Neural cell (in vitro differentiated cells): ENCODE data around the gene OR10J4. TPM values are rescaled to one million over a fixed set of nuclear protein-coding genes. Genes with fewer than 3 reads are reported as not detected.
"Not testable (repeated sequence)": the region's sequence is repeated elsewhere in the genome, so short reads cannot be mapped to it uniquely, and the experiment has no call there.

Experiments
- H2AFZ ChIP-seq: fragments of 200-600, 300-800 bp; sonication (generic), shearing (Covaris generic); 2 replicates; pipeline ENCODE4 v1.6.0; 2014; ENCODE audit warnings: low read depth, mild to moderate bottlenecking, antibody characterized with exemption, low read length, moderate library complexity
- H3F3A ChIP-seq: fragments of 200-600 bp; shearing (Covaris generic); 2 replicates; pipeline ENCODE4 v1.6.1; 2016; ENCODE audit warnings: mild to moderate bottlenecking, moderate library complexity, mixed read lengths, antibody characterized with exemption, low read length; ENCODE audit not compliant: insufficient read depth, poor library complexity, severe bottlenecking
- H3K27ac ChIP-seq: fragments of 200-600, 300-800 bp; sonication (generic), shearing (Covaris generic); 2 replicates; pipeline ENCODE4 v1.5.1; 2014; ENCODE audit warnings: mild to moderate bottlenecking, low read length, moderate library complexity
- H3K27me3 ChIP-seq: fragments of 300-800, 200-600 bp; sonication (generic), shearing (Covaris generic); 2 replicates; pipeline ENCODE4 v1.6.0; 2014; ENCODE audit warnings: mild to moderate bottlenecking, low read depth, low read length, moderate library complexity; ENCODE audit not compliant: insufficient read depth
- H3K36me3 ChIP-seq: fragments of 300-800, 200-600 bp; sonication (generic), shearing (Covaris generic); 2 replicates; pipeline ENCODE4 v1.5.1; 2014; ENCODE audit warnings: mild to moderate bottlenecking, antibody characterized with exemption, low read length, moderate library complexity; ENCODE audit not compliant: insufficient read depth
- H3K4me2 ChIP-seq: fragments of 300-800, 200-600 bp; sonication (generic), shearing (Covaris generic); 2 replicates; pipeline ENCODE4 v1.6.0; 2014; ENCODE audit warnings: mild to moderate bottlenecking, low read length
- H3K4me3 ChIP-seq: fragments of 300-800, 200-600 bp; sonication (generic), shearing (Covaris generic); 2 replicates; pipeline ENCODE4 v1.5.1; 2014; ENCODE audit warnings: mild to moderate bottlenecking, low read length, moderate library complexity
- H3K79me2 ChIP-seq: fragments of 200-600 bp; shearing (Covaris generic); replicated peaks from 2 replicates; pipeline ENCODE4 v1.6.0; 2014; ENCODE audit warnings: mild to moderate bottlenecking, low read length, moderate library complexity; ENCODE audit not compliant: insufficient read depth
- H3K9ac ChIP-seq: fragments of 300-800, 200-600 bp; sonication (generic), shearing (Covaris generic); 2 replicates; pipeline ENCODE4 v1.6.1; 2016; ENCODE audit warnings: mild to moderate bottlenecking, low read length, mixed read lengths
- H3K9me2 ChIP-seq: fragments of 200-600 bp; shearing (Covaris generic); 2 replicates; pipeline ENCODE4 v1.6.1; 2016; ENCODE audit warnings: mild to moderate bottlenecking, low read length, mixed read lengths; ENCODE audit not compliant: insufficient read depth
- H3K9me3 ChIP-seq: fragments of 200-600, 300-800 bp; sonication (generic), shearing (Covaris generic); 2 replicates; pipeline ENCODE4 v1.6.1; 2016; ENCODE audit warnings: mild to moderate bottlenecking, mixed run types, low read length, moderate library complexity, mixed read lengths
- H4K20me1 ChIP-seq: fragments of 200-600 bp; shearing (Covaris generic); 2 replicates; pipeline ENCODE4 v1.6.1; 2016; ENCODE audit warnings: mild to moderate bottlenecking, mixed run types; ENCODE audit not compliant: insufficient read depth
- CTCF ChIP-seq: fragments of 450-650 bp; IDR thresholded peaks from 2 replicates; pipeline ENCODE4 v1.5.1; 2014; ENCODE audit warnings: antibody characterized with exemption, mild to moderate bottlenecking, moderate library complexity; ENCODE audit not compliant: poor library complexity, severe bottlenecking
- EP300 ChIP-seq: fragments of 450-650 bp; conservative IDR thresholded peaks from 2 replicates; pipeline ENCODE4 v1.6.1; 2014; ENCODE audit warnings: antibody characterized with exemption, mild to moderate bottlenecking, moderate library complexity; ENCODE audit not compliant: poor library complexity, severe bottlenecking
- EZH2 ChIP-seq: fragments of 200-600, 300-800 bp; shearing (Covaris generic), sonication (generic); IDR thresholded peaks from 2 replicates; pipeline ENCODE4 v1.6.1; 2014; ENCODE audit warnings: antibody characterized with exemption, low read length, borderline replicate concordance, mild to moderate bottlenecking; ENCODE audit not compliant: insufficient read depth, poor library complexity, severe bottlenecking
- MXI1 ChIP-seq: fragments of 450-650 bp; conservative IDR thresholded peaks from 2 replicates; pipeline ENCODE4 v1.6.1; 2014; ENCODE audit warnings: antibody characterized with exemption, mild to moderate bottlenecking; ENCODE audit not compliant: poor library complexity, severe bottlenecking
- POLR2AphosphoS5 ChIP-seq: IDR thresholded peaks from 2 replicates; pipeline ENCODE4 v1.6.1; 2012
- RAD21 ChIP-seq: fragments of 450-650 bp; conservative IDR thresholded peaks from 2 replicates; pipeline ENCODE4 v1.6.1; 2014; ENCODE audit warnings: antibody characterized with exemption, mild to moderate bottlenecking, moderate library complexity
- REST ChIP-seq: IDR thresholded peaks from 2 replicates; pipeline ENCODE4 v1.6.1; 2012; ENCODE audit warnings: borderline replicate concordance
- SMC3 ChIP-seq: fragments of 450-650 bp; conservative IDR thresholded peaks from 2 replicates; pipeline ENCODE4 v1.6.1; 2014; ENCODE audit warnings: antibody characterized with exemption, mild to moderate bottlenecking, moderate library complexity; ENCODE audit not compliant: poor library complexity
- TAF1 ChIP-seq: IDR thresholded peaks from 2 replicates; pipeline ENCODE4 v1.6.1; 2012; ENCODE audit warnings: low read depth
- polyA plus RNA-seq: library from polyadenylated mRNA; depleted of rRNA; stranded (reverse); fragments of >200 nt; gene quantifications from 2 replicates; pipeline ENCODE4 v1.2.3, GENCODE V29; 2014

Gene OR10J4
- polyA plus RNA-seq, 1 donor from 2014 or later: not detected

- H3K4me3 ChIP-seq: no peak overlapping the region
- H4K20me1 ChIP-seq: no peaks in the 10 kb centered on the region
- H3K27me3 ChIP-seq: no peaks in the 10 kb centered on the region
- no peak for TF ChIP-seq RAD21
- TF ChIP-seq EZH2: no peak
- H3F3A ChIP-seq: no peaks in the 10 kb centered on the region
- H3K79me2 ChIP-seq: no peaks in the 10 kb centered on the region
- no peak overlapping the region for H3K9ac ChIP-seq
- H3K27ac ChIP-seq: no peak overlapping the region
- no peaks in the 10 kb centered on the region for H3K36me3 ChIP-seq
- no peak overlapping the region for H3K4me2 ChIP-seq
- no peak overlapping the region for H2AFZ ChIP-seq
- no peaks in the 10 kb centered on the region for H3K9me3 ChIP-seq
- H3K9me2 ChIP-seq: no peaks in the 10 kb centered on the region
Observed at GRCh38 chr1:159444511-159444910, 12.5 kb downstream of the OR10J4 start.

- Histone ChIP-seq H3K9ac (no peak overlapping the region), H3K4me3 (no peak overlapping the region), H2AFZ (no peak overlapping the region), H3K27ac (no peak overlapping the region), H4K20me1 (no peaks in the 10 kb centered on the region), H3K36me3 (no peaks in the 10 kb centered on the region), H3K9me3 (no peaks in the 10 kb centered on the region), H3K4me2 (no peak overlapping the region), H3K79me2 (no peaks in the 10 kb centered on the region), H3K9me2 (no peaks in the 10 kb centered on the region), H3K27me3 (no peaks in the 10 kb centered on the region), H3F3A (no peaks in the 10 kb centered on the region)
- TF ChIP-seq EZH2 (no peak), EP300 (no peak), RAD21 (no peak), POLR2AphosphoS5 (no peak), REST (no peak), TAF1 (no peak), CTCF (no peak), MXI1 (no peak), SMC3 (no peak)
Observed at GRCh38 chr1:159448181-159448580, 16.2 kb downstream of the OR10J4 start.

- not testable (repeated sequence) for H3K79me2 ChIP-seq, H3K36me3 ChIP-seq, H3K9ac ChIP-seq, H3K27me3 ChIP-seq, H3K9me3 ChIP-seq, H3K4me3 ChIP-seq, H3K27ac ChIP-seq, H3K4me2 ChIP-seq, H3F3A ChIP-seq, H3K9me2 ChIP-seq, H2AFZ ChIP-seq, H4K20me1 ChIP-seq
Observed at GRCh38 chr1:159449605-159450004, 17.6 kb downstream of the OR10J4 start.
